Neural progenitor cell (in vitro differentiated cells): ENCODE results near the gene TEX11.

Source experiments
- EZH2 ChIP-seq: fragments of 200-600 bp; sonication (generic); IDR thresholded peaks from 2 replicates; pipeline ENCODE4 v1.6.1; 2017; ENCODE audit warnings: antibody characterized with exemption, mild to moderate bottlenecking, moderate library complexity
- TF ChIP-seq, protein P1 (sequence below): fragments of 200-600 bp; sonication (generic); IDR thresholded peaks from 2 replicates; pipeline ENCODE4 v1.5.1; 2017; ENCODE audit warnings: antibody characterized with exemption, mild to moderate bottlenecking

- TF ChIP-seq, protein P1, sequence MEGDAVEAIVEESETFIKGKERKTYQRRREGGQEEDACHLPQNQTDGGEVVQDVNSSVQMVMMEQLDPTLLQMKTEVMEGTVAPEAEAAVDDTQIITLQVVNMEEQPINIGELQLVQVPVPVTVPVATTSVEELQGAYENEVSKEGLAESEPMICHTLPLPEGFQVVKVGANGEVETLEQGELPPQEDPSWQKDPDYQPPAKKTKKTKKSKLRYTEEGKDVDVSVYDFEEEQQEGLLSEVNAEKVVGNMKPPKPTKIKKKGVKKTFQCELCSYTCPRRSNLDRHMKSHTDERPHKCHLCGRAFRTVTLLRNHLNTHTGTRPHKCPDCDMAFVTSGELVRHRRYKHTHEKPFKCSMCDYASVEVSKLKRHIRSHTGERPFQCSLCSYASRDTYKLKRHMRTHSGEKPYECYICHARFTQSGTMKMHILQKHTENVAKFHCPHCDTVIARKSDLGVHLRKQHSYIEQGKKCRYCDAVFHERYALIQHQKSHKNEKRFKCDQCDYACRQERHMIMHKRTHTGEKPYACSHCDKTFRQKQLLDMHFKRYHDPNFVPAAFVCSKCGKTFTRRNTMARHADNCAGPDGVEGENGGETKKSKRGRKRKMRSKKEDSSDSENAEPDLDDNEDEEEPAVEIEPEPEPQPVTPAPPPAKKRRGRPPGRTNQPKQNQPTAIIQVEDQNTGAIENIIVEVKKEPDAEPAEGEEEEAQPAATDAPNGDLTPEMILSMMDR = no peak
- no peak for TF ChIP-seq EZH2
Measured at GRCh38 chrX:70508296-70508911, 400.1 kb downstream of the TEX11 start.
